Stimulated activated naive B cell treated with anti-CD40 and anti-IgM and Interleukin-4, amounts not matched to agents 10 μg/mL and 1 μg/mL and 100 μg/mL, for 72 hours (primary cell): ENCODE data around the gene RFTN2.
"Not testable (repeated sequence)": the region's sequence is repeated elsewhere in the genome, so short reads cannot be mapped to it uniquely, and the experiment has no call there.

Experiments
- ATAC-seq, 2 donors: fragments of 150-1000 bp; cut with Tn5 transposase; replicated peaks; 2 replicates each; pipeline ENCODE4 v1.10.0; 2021; ENCODE audit warnings: moderate library complexity in 1 of 2
- DNase-seq: peaks from one replicate; pipeline ENCODE4 v3.0.0; 2021
- H3K27ac Mint-ChIP-seq: one replicate; pipeline ENCODE4 v1.8.0; 2022; ENCODE audit warnings: mild to moderate bottlenecking, mixed read lengths
- H3K27me3 Mint-ChIP-seq, 2 donors: one replicate each; pipeline ENCODE4 v1.8.0; 2022; ENCODE audit warnings: mixed read lengths in 2 of 2
- H3K36me3 Mint-ChIP-seq, 2 donors: one replicate each; pipeline ENCODE4 v1.8.0; 2022; ENCODE audit warnings: mixed read lengths in 2 of 2, mild to moderate bottlenecking in 1 of 2
- H3K4me1 Mint-ChIP-seq, 2 donors: one replicate each; pipeline ENCODE4 v1.8.0; 2022; ENCODE audit warnings: mixed read lengths in 2 of 2, mild to moderate bottlenecking in 1 of 2
- H3K4me3 Mint-ChIP-seq, 2 donors: one replicate each; pipeline ENCODE4 v1.8.0; 2022; ENCODE audit warnings: mild to moderate bottlenecking in 2 of 2, mixed read lengths in 2 of 2, moderate library complexity in 1 of 2
- H3K9me3 Mint-ChIP-seq, 2 donors: one replicate each; pipeline ENCODE4 v1.8.0; 2022; ENCODE audit warnings: mixed read lengths in 2 of 2, mild to moderate bottlenecking in 1 of 2

Gene RFTN2

DNA sequence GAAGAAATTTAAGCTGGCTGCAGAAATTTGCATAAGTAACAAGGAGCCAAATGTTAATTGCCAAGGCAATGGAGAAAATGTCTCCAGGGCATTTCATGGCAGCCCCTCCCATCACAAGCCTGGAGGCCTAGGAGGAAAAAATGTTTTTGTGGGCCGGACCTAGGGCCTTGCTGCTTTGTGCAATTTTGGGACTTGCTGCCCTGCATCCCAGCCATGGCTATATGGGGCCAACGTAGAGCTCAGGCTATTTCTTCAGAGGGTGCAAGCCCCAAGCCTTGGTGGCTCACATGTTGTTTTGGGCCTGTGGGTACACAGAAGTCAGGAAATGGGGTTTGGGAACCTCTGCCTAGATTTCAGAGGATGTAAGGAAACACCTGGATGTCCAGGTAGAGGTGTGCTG lies 101.8 kb downstream of the RFTN2 start:
- ATAC-seq, result no peak
- Mint-ChIP-seq H3K27me3 (no peaks in the 10 kb centered on the region), H3K27ac (no peak overlapping the region), H3K9me3 (peaks cover 19 to 20% of the 10 kb centered on the region in 2 donors), H3K4me3 (no peak overlapping the region), H3K4me1 (no peaks in the 10 kb centered on the region), H3K36me3 (peaks cover 40 to 44% of the 10 kb centered on the region in 2 donors)
- no peak for DNase-seq

DNA sequence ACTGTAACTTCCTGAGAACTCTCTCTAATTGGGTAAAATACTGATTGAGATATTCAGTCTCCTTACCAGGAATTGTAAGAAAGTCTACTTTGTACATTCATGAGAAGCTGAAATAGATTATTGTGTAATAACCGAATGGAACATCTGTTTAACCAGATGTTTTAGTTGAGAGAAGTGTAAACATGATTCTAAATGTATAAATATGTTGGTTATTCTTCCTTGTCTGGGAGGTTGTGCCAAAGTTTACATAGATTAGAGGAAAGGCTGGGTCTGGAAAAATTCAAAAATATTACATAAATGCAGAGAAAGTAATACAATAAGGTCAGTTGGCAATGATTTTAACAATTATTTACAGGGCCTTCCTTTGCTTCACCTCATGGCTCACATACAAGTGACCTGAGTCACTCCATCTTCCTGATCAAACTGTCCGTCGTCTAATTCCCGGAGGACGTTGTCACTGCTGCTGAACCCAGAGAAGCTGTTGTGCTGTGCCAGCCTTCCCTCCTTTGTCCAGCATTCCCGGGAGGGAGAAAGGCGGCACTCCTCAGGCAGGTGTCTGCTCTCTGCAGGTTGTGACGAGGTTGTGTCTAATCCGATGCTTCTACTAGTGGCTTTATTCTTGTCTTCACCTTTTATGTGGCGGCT lies 103.6 kb downstream of the RFTN2 start:
- Mint-ChIP-seq H3K9me3 (peaks cover 19 to 20% of the 10 kb centered on the region in 2 donors), H3K4me1 (no peaks in the 10 kb centered on the region), H3K36me3 (peaks cover 40 to 50% of the 10 kb centered on the region in 2 donors), H3K27ac (no peak overlapping the region), H3K4me3 (no peak overlapping the region), H3K27me3 (no peaks in the 10 kb centered on the region)
- ATAC-seq (no peak), DNase-seq (no peak)

DNA sequence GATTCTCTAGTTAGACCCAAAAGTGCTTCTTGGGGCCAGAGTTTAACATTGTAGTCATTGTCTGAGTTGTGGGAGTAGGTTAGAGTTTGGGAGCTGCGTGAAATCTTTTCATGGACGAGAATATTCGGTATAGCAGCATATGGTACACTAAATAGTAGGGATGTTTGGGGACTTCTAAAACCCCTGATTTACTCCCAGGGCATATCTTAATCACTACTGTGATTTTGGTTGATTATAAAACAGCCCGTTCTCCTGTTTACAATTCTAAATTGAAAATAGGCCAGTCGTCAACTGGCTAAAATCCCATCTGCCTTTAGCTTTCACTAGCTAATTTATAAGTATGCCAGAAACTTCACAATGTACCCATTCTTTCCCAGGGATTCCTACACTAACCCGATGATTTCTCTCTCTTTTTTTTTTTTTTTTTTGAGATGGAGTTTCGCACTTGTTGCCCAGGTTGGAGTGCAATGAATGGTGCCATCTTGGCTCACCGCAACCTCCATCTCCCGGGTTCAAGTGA lies 115.2 kb downstream of the RFTN2 start:
- no peaks in the 10 kb centered on the region for H3K9me3 Mint-ChIP-seq
- peaks cover 0 to 2% of the 10 kb centered on the region in 2 donors for H3K4me1 Mint-ChIP-seq
- no peak overlapping the region for H3K27ac Mint-ChIP-seq
- no peaks in the 10 kb centered on the region for H3K27me3 Mint-ChIP-seq
- H3K4me3 Mint-ChIP-seq, result no peak overlapping the region
- peaks cover 44 to 49% of the 10 kb centered on the region in 2 donors for H3K36me3 Mint-ChIP-seq
- no peak for DNase-seq
- no peak for ATAC-seq

DNA sequence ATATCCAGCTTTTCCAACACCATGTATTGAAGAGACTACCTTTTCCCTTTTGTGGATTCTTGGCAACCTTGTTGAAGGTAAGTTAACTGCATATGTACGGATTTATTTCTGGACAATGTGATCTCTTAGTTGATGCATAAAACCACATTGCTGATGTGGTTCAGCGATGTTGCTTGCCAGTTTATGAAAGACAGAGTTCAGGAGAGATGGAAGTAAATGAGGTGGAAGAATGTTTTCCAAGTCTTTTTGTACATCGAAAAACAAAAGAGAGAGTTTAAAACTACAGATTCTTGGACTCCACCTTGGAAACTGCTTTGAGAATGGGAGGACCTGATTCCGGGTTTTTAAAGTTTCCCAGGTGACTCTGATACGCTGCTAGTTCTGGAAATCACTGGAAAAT lies 115.7 kb downstream of the RFTN2 start:
- peaks cover 38 to 47% of the 10 kb centered on the region in 2 donors for H3K36me3 Mint-ChIP-seq
- H3K9me3 Mint-ChIP-seq, result no peaks in the 10 kb centered on the region
- no peaks in the 10 kb centered on the region for H3K27me3 Mint-ChIP-seq

DNA sequence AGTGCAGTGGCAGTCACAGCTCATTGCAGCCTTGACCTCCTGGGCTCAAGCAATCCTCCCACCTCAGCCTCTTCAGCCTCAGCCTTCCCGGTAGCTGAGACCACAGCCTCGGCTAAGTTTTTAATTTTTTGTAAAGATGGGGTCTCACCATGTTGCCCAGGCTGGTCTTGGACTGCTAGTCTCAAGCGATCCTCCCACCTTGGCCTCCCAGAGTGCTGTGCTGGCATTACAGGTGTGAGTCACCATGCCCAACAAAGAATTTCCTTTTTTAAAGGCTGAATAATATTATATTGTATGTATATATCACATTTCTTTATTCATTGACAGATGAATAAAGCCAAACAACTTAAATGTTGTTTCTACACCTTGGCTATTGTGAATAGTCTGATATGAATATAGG lies 117.0 kb downstream of the RFTN2 start:
- peaks cover 28 to 34% of the 10 kb centered on the region in 2 donors for H3K36me3 Mint-ChIP-seq
- H3K27me3 Mint-ChIP-seq, result no peaks in the 10 kb centered on the region
- H3K9me3 Mint-ChIP-seq, result no peaks in the 10 kb centered on the region
- ATAC-seq (no peak), DNase-seq (no peak)
- H3K27ac Mint-ChIP-seq, result no peak overlapping the region
- no peaks in the 10 kb centered on the region for H3K4me1 Mint-ChIP-seq
- no peak overlapping the region for H3K4me3 Mint-ChIP-seq

More for the DNA sequence above, 115.7 kb downstream of the RFTN2 start:
- Mint-ChIP-seq H3K4me1 (peaks cover 0 to 2% of the 10 kb centered on the region in 2 donors), H3K4me3 (no peak overlapping the region), H3K27ac (no peak overlapping the region)
- ATAC-seq, result no peak
- no peak for DNase-seq

DNA sequence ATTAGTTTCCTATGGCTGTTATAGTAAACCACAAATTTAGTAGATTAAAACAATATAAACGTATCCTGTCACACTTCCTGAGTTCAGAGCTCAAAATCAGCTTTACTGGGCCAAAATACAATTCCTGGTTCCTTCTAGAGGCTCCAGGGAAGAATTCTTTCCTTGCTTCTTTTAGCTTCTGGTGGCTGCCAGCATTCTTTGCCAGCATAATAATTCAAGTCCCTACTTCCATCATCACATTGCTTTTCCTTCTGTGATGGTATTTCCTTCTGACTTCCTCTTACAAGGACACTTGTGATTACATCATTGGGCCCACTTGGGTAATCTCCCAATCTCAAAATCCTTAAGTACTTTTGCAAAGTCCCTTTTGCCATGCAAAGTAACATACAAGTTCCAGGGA lies 118.9 kb downstream of the RFTN2 start:
- H3K9me3 Mint-ChIP-seq, result no peaks in the 10 kb centered on the region
- no peak overlapping the region for H3K27ac Mint-ChIP-seq
- H3K27me3 Mint-ChIP-seq, result no peaks in the 10 kb centered on the region
- no peak for ATAC-seq
- peaks cover 17 to 29% of the 10 kb centered on the region in 2 donors for H3K36me3 Mint-ChIP-seq
- H3K4me1 Mint-ChIP-seq, result no peaks in the 10 kb centered on the region
- H3K4me3 Mint-ChIP-seq, result no peak overlapping the region
- DNase-seq, result no peak

DNA sequence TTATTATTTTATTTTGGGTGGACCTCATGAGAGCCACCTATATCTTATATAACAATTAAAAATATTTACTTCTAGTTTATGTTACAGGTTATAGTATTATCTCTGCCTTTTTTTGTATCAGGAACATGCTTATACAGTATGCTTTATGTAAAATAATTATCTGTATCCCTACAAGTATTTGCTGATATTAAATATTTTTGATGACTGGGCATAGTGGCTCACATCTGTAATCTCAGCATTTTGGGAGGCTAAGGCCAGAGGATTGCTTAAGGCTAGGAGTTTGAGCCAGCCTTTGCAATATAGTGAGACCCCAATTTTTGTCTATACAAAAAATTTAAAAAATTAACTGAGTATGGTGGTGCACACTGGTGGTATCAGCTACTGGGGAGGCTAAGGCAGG lies 119.9 kb downstream of the RFTN2 start:
- DNase-seq (no peak), ATAC-seq (no peak)
- no peak overlapping the region for H3K4me3 Mint-ChIP-seq
- peaks cover 10 to 25% of the 10 kb centered on the region in 2 donors for H3K36me3 Mint-ChIP-seq
- H3K27me3 Mint-ChIP-seq, result no peaks in the 10 kb centered on the region
- no peaks in the 10 kb centered on the region for H3K4me1 Mint-ChIP-seq
- H3K27ac Mint-ChIP-seq, result peak overlapping the region; percentile 57
- no peaks in the 10 kb centered on the region for H3K9me3 Mint-ChIP-seq

DNA sequence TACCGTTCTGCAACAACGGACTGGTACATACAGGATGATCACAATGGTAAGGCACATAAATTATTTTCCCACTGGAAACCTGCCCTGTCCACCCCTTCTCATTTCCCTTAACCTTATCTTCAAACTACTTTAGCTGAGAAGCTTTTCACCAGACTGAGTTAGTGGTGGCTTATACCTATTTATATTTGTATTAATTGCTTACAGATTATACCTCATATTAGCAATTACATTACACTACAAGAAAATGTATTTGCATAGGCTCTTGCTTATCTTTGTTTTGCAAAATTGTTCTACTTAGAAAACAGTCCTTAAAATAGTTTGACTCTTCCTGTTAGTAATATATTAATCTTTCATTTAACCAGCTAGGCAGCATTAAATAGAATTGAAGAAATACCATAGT lies 124.1 kb downstream of the RFTN2 start:
- not testable (repeated sequence) for ATAC-seq, DNase-seq, H3K4me1 Mint-ChIP-seq, H3K27ac Mint-ChIP-seq, H3K4me3 Mint-ChIP-seq, H3K9me3 Mint-ChIP-seq, H3K27me3 Mint-ChIP-seq
- peaks cover 13 to 29% of the 10 kb centered on the region in 2 donors for H3K36me3 Mint-ChIP-seq

DNA sequence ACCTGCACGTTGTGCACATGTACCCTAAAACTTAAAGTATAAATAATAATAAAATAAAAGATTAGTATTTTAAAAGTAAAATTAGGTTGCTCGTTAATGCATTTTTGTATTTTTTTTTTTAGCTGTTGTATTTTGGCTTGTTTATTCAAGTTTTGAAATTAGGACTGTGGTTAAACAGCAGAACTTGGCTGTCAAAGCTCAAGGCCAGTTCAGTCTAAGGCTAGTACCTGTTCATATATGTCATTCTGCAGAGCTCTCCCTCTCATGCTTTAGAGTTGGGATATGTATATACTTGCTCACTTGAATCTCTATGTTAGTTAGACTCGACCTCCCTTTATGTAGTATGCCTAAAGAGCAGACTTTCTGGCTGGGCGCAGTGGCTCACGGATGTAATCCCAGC lies 126.8 kb downstream of the RFTN2 start:
- Mint-ChIP-seq H3K27ac (no peak overlapping the region), H3K4me1 (no peaks in the 10 kb centered on the region)

DNA sequence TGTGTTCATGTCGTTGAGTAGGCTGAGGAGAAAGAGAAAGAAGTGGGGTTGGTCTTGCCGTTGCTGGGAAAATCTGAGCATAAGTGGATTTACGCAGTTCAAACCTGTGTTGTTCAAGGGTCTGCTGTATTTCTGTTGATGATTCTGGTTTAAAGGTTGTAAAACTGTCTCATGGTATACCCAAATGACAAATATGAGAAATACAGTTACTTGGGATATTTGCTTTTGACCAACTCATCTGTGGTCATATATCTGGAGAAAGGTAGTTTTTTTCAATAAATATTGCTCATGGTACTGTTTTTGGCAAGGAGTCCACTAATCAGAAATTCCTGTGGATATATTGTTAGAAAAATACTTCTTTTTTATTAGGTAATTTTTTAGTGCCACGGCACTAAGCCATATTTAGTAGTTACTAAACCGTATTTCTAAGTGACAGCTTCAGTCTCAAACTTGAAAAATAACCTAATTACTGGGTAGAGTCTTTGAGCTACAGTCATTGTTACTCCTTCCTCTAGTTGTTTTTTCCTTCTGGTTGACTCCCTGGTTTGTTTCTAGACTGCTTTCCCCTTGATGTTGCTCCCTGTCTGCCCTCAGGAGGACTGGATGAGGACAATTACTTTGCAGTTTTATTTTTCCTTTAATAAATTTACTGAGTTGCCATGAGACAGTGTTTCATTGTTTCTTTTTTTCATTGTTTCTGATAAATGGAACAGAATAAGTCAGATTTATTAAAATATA lies 128.1 kb downstream of the RFTN2 start:
- H3K27ac Mint-ChIP-seq, result no peak overlapping the region
- peaks cover 24 to 34% of the 10 kb centered on the region in 2 donors for H3K36me3 Mint-ChIP-seq

More for the DNA sequence above, 126.8 kb downstream of the RFTN2 start:
- Mint-ChIP-seq H3K27me3 (no peaks in the 10 kb centered on the region), H3K36me3 (peaks cover 18 to 30% of the 10 kb centered on the region in 2 donors), H3K4me3 (no peak overlapping the region), H3K9me3 (no peaks in the 10 kb centered on the region)
- ATAC-seq (no peak), DNase-seq (no peak)

DNA sequence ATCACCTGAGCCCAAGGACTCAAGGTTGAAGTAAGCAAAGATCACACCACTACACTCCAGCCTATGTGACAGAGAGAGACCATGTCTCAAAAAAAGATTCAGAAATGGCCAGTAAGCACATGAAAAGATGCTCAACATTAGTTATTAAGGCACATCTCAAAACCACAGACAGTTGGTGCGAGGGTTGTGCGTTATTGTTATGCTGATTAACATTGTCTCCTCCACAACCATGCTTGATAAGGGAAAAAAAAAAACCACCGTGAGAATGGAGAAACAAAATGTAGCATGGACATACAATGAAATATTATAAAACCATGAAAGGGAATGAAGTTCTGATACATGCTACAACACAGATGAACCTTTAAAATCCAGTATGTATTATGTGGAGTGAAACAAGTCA lies 132.2 kb downstream of the RFTN2 start:
- Mint-ChIP-seq H3K9me3 (no peaks in the 10 kb centered on the region), H3K27me3 (no peaks in the 10 kb centered on the region), H3K36me3 (peaks cover 32 to 46% of the 10 kb centered on the region in 2 donors)

More for the DNA sequence above, 128.1 kb downstream of the RFTN2 start:
- Mint-ChIP-seq H3K9me3 (no peaks in the 10 kb centered on the region), H3K27me3 (no peaks in the 10 kb centered on the region), H3K4me3 (no peak overlapping the region), H3K4me1 (no peaks in the 10 kb centered on the region)
- ATAC-seq, result no peak
- no peak for DNase-seq

DNA sequence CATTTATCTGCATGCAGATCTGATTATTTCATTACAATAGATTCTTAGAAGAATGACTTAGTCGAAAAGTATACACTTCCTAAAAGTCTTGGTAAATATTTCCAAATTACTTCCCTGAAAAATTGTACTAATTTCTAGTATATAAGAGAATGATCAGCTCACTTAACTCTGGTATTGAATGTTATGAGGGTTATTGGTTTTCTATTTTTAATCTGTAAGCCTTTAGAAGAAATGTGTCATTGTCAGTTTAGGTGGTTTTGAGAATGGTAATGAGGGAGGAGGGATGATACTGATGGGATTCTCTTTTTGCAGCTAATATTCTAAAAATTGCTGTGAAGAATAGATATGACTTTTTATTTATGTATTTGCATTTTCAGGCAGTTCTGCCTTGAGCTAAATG lies 135.7 kb downstream of the RFTN2 start:
- H3K27ac Mint-ChIP-seq, result no peak overlapping the region
- no peak overlapping the region for H3K4me3 Mint-ChIP-seq
- no peak for DNase-seq
- no peak for ATAC-seq
- no peaks in the 10 kb centered on the region for H3K9me3 Mint-ChIP-seq
- no peaks in the 10 kb centered on the region for H3K27me3 Mint-ChIP-seq
- peaks cover 39 to 50% of the 10 kb centered on the region in 2 donors for H3K36me3 Mint-ChIP-seq
- peaks cover 6 to 17% of the 10 kb centered on the region in 2 donors for H3K4me1 Mint-ChIP-seq

More for the DNA sequence above, 132.2 kb downstream of the RFTN2 start:
- ATAC-seq, result no peak
- no peak for DNase-seq
- H3K4me3 Mint-ChIP-seq, result no peak overlapping the region
- H3K4me1 Mint-ChIP-seq, result peaks cover 0 to 6% of the 10 kb centered on the region in 2 donors
- no peak overlapping the region for H3K27ac Mint-ChIP-seq

DNA sequence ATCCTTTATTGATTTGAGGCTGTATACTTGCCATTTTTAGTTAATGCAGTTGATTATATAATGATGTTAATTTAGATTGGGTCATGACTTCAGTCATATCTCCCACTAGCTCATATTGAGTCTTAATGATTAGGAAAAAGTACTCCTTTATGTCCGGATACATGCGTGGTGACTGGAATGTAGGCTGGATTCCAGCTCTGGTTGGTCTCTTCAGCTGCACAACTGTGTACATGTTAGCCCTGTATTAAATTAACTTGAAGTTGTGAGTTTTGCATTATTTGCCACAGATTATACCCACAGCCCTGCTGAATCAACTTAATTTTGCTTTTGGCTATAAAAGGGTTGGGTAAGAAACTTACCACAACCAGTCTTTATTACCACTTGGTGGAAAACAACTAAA lies 137.0 kb downstream of the RFTN2 start:
- Mint-ChIP-seq H3K4me3 (no peak overlapping the region), H3K27ac (no peak overlapping the region), H3K27me3 (no peaks in the 10 kb centered on the region), H3K9me3 (no peaks in the 10 kb centered on the region), H3K4me1 (peaks cover 11 to 26% of the 10 kb centered on the region in 2 donors), H3K36me3 (peaks cover 40 to 54% of the 10 kb centered on the region in 2 donors)
- ATAC-seq (no peak), DNase-seq (no peak)
